Endometrial microvascular endothelial cells (primary cell): ENCODE measurements around the gene CD2BP2. TPM values are rescaled to one million over a fixed set of nuclear protein-coding genes. Genes with fewer than 3 reads are reported as not detected.
"Not testable (repeated sequence)": the region's sequence is repeated elsewhere in the genome, so short reads cannot be mapped to it uniquely, and the experiment has no call there.

Experiments used
- in situ Hi-C: cut with HindIII; loops from 2 replicates; pipeline ENCODE4 v1.10.0; 2017; ENCODE audit warnings: low sequenced_read_pairs, low pct_unique_long_range_greater_than_20kb; ENCODE audit errors: inconsistent ontology term
- total RNA-seq: library from RNA; depleted of rRNA; stranded (reverse); fragments of >200 nt; gene quantifications from one replicate; pipeline ENCODE4 v1.2.3, GENCODE V29; 2015; ENCODE audit errors: inconsistent ontology term

The CD2BP2 gene
- total RNA-seq, 1 donor from 2014 or later, result 72.5 TPM

- in situ Hi-C loops, result no loop called here
Measured at GRCh38 chr16:30350134-30350871, 4.8 kb downstream of the CD2BP2 start.

- in situ Hi-C loops, result no loop called here
Measured at GRCh38 chr16:30349675-30350074, 5.4 kb downstream of the CD2BP2 start.

- in situ Hi-C loops, result no loop called here
Measured at GRCh38 chr16:30348929-30349328, 6.2 kb downstream of the CD2BP2 start.

DNA sequence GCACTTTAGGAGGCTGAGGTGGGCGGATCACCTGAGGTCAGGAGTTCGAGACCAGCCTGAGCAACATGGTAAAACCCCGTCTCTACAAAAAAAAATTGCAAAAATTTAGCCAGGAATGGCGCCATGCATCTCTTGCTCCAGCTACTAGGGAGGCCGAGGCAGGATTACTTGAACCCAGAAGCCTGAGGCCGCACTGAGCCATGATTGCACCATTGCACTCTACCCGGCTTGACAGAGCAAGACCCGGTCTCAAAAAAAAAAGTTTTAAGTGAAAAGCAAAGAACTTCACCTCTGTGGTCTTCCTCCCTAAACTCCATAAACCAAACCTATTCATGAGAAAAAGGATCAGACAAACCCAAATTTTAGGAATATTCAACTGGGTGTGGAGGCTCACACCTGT lies 7.0 kb downstream of the CD2BP2 start:
- in situ Hi-C loops, result no loop called here

GRCh38 chr16:30346286-30346685 lies 8.8 kb downstream of the CD2BP2 start:
- in situ Hi-C loops, result no loop called here

- in situ Hi-C loops, result not testable (repeated sequence)
Measured at GRCh38 chr16:30343491-30343820, 11.7 kb downstream of the CD2BP2 start.

- in situ Hi-C loops, result no loop called here
Measured at GRCh38 chr16:30342751-30343490, 12.2 kb downstream of the CD2BP2 start.

DNA sequence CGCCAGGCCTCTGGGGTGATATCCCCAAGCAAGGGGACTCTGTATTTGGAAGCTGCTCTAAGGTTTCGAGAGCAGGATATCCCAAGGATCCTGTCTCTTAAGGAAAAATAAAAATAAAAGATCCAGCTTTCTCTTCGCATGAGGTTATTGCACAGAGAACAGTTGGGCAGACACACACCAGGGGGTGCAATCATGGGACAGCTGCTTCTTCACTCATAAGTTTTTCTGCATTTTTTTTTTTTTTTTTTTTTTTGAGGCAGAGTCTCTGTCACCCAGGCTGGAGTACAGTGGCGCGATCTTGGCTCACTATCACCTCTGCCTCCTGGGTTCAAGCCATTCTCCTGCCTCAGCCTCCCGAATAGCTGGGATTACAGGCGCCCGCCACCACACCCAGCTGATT lies 13.1 kb downstream of the CD2BP2 start:
- in situ Hi-C loops, result not testable (repeated sequence)

DNA sequence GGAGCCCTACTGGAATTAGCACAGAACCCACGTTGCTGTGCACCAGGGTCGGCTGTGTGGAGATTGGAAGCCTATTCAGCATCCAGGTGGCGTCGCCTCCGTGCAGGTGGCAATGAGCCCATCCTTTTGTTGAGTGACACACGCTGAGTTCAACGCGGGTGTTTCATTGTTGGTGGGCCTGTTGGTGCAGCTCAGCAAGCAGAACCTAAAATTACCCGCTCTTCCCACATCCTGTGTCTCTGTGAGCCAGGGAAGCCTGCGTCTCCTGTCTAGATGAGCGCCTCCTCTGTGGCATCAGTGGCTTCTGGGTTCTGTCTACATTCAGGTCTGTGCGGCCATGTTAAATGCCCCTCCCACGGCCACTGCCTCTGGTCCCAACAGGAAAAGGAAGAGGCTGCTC lies 14.5 kb downstream of the CD2BP2 start:
- in situ Hi-C loops, result no loop called here

- in situ Hi-C loops, result not testable (repeated sequence)
Measured at GRCh38 chr16:30338715-30339114, 16.4 kb downstream of the CD2BP2 start.

DNA sequence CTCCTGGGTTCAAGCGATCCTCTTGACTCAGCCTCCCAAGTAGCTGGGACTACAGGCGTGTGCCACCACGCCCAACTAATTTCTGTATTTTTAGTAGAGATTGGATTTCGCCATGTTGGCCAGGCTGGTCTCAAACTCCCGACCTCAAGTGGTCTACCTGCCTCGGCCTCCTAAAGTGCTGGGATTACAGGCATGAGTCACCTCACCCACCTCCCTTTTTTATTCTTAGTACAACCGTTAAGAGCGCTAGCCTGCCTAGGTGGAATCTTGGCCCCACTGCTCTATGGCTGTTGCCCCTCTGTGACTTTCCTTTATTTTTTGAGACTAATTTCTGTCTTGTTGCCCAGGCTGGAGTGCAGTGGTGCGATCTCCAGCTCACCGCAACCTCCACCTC lies 17.1 kb downstream of the CD2BP2 start:
- in situ Hi-C loops, result not testable (repeated sequence)

DNA sequence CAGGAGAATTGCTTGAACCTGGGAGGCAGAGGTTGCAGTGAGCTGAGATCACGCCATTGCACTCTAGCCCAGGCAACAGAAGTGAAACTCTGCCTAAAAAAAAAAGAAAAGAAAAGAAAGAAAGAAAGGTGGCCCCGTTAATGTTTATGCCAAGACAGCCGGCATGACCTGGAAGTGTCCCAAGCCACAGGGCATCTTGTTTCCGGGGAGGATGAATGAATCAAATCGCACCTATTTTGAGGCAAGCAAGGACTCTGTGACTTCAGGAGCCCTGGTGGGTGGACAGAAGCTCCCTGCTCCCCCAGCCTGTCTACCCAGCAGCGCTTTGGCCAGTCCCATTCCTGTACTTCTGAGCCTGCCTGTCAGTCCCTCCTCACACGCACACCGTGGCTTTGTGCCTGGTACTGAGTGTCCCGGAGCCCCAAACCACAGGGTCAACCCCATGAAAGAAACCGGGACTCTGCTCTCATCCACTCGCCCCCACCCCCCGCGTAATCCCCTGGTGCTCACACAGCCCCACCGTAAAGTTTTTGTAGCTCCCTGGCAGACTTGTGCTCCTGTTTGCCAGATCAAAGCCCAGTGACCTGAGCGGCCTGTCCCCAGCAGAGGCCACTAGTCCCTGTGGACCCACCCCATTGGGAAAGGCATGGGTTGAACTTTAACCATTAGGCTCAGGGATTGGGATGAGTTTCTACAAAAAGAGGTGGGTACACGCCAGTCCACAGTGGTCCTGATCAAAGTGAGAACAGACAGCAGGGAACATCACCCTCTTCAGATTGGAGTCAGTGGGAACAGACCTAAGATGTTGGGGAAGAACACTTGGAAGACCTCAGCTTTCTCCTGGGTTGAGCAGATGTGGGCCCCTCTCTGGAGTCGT lies 19.3 kb downstream of the CD2BP2 start:
- in situ Hi-C loops, result no loop called here

- in situ Hi-C loops, result not testable (repeated sequence)
Measured at GRCh38 chr16:30335028-30335597, 20.0 kb downstream of the CD2BP2 start.

- in situ Hi-C loops, result not testable (repeated sequence)
Measured at GRCh38 chr16:30334473-30334989, 20.6 kb downstream of the CD2BP2 start.

- in situ Hi-C loops, result not testable (repeated sequence)
Measured at GRCh38 chr16:30324220-30324619, 30.9 kb downstream of the CD2BP2 start.

DNA sequence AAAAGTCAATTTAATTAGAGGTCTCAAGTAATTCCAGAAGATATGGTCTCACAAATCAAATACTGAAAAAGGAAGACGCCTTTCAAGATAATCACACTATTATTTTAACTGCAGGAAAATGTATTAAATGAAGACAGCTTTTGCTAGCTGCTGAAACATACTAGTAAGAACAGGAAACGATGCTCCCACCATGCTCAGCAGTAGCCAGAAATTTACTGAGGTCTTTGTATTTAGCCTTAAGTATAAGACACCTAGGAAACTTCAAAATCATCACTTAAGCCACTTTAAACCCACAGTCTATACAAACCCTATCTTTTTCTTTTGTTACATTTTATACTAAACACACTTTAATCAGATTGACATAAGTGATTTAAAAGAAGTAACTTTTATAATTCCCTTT lies 36.5 kb downstream of the CD2BP2 start:
- in situ Hi-C loops, result not testable (repeated sequence)

GRCh38 chr16:30310937-30311336 lies 44.2 kb downstream of the CD2BP2 start:
- in situ Hi-C loops, result not testable (repeated sequence)

- in situ Hi-C loops, result not testable (repeated sequence)
Measured at GRCh38 chr16:30309255-30309654, 45.9 kb downstream of the CD2BP2 start.
